Right hindlimb (tissue), 1 donor: ENCODE measurements around the gene BTLA.
"Not testable (repeated sequence)": the region's sequence is repeated elsewhere in the genome, so short reads cannot be mapped to it uniquely, and the experiment has no call there.

ENCODE experiments used
- DNase-seq: peaks from one replicate; pipeline ENCODE4 v3.0.0-alpha.2; 2018

The BTLA gene

GRCh38 chr3:112437146-112438022, 61.9 kb downstream of the BTLA start:
- no peak for DNase-seq

- DNase-seq, result no peak
Measured at GRCh38 chr3:112429960-112430359, 69.3 kb downstream of the BTLA start.

GRCh38 chr3:112427123-112427522, 72.1 kb downstream of the BTLA start:
- no peak for DNase-seq

- no peak for DNase-seq
Measured at GRCh38 chr3:112425858-112426750, 73.2 kb downstream of the BTLA start.

GRCh38 chr3:112425382-112425781, 73.9 kb downstream of the BTLA start:
- no peak for DNase-seq

- no peak for DNase-seq
Measured at GRCh38 chr3:112424394-112424793, 74.9 kb downstream of the BTLA start.

GRCh38 chr3:112422921-112423320, 76.4 kb downstream of the BTLA start:
- DNase-seq, result not testable (repeated sequence)

GRCh38 chr3:112418526-112418925, 80.7 kb downstream of the BTLA start:
- not testable (repeated sequence) for DNase-seq

- DNase-seq, result no peak
Measured at GRCh38 chr3:112417696-112418318, 81.5 kb downstream of the BTLA start.

GRCh38 chr3:112416391-112417212, 82.7 kb downstream of the BTLA start:
- no peak for DNase-seq

GRCh38 chr3:112415390-112415789, 83.9 kb downstream of the BTLA start:
- DNase-seq, result no peak
